HL-60 (cell line): Measurements from ENCODE around the gene SEC22B.
"Not testable (repeated sequence)": the region's sequence is repeated elsewhere in the genome, so short reads cannot be mapped to it uniquely, and the experiment has no call there.

ENCODE experiments used
- CTCF ChIP-seq: IDR thresholded peaks from one replicate; pipeline ENCODE4 v1.5.1; 2011; ENCODE audit warnings: low read length, control low read depth, inconsistent platforms; ENCODE audit not compliant: insufficient read depth
- POLR2AphosphoS5 ChIP-seq: IDR thresholded peaks from 2 replicates; pipeline ENCODE4 v1.6.1; 2012; ENCODE audit warnings: low read depth
- TF ChIP-seq, protein P1 (sequence below): IDR thresholded peaks from 2 replicates; pipeline ENCODE4 v1.6.1; 2012; ENCODE audit warnings: low read depth; ENCODE audit not compliant: insufficient replicate concordance

- TF ChIP-seq CTCF, POLR2AphosphoS5: not testable (repeated sequence)
- TF ChIP-seq, protein P1, sequence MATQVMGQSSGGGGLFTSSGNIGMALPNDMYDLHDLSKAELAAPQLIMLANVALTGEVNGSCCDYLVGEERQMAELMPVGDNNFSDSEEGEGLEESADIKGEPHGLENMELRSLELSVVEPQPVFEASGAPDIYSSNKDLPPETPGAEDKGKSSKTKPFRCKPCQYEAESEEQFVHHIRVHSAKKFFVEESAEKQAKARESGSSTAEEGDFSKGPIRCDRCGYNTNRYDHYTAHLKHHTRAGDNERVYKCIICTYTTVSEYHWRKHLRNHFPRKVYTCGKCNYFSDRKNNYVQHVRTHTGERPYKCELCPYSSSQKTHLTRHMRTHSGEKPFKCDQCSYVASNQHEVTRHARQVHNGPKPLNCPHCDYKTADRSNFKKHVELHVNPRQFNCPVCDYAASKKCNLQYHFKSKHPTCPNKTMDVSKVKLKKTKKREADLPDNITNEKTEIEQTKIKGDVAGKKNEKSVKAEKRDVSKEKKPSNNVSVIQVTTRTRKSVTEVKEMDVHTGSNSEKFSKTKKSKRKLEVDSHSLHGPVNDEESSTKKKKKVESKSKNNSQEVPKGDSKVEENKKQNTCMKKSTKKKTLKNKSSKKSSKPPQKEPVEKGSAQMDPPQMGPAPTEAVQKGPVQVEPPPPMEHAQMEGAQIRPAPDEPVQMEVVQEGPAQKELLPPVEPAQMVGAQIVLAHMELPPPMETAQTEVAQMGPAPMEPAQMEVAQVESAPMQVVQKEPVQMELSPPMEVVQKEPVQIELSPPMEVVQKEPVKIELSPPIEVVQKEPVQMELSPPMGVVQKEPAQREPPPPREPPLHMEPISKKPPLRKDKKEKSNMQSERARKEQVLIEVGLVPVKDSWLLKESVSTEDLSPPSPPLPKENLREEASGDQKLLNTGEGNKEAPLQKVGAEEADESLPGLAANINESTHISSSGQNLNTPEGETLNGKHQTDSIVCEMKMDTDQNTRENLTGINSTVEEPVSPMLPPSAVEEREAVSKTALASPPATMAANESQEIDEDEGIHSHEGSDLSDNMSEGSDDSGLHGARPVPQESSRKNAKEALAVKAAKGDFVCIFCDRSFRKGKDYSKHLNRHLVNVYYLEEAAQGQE, result not testable (repeated sequence)
These were observed 34.5 kb downstream of the SEC22B start for GRCh38 chr1:120141865-120142264.
